ENCODE results near the gene KLF11.
A peak's percentile ranks its signal among the peaks of the same experiment; 100 is the strongest.

Gene KLF11

DNA sequence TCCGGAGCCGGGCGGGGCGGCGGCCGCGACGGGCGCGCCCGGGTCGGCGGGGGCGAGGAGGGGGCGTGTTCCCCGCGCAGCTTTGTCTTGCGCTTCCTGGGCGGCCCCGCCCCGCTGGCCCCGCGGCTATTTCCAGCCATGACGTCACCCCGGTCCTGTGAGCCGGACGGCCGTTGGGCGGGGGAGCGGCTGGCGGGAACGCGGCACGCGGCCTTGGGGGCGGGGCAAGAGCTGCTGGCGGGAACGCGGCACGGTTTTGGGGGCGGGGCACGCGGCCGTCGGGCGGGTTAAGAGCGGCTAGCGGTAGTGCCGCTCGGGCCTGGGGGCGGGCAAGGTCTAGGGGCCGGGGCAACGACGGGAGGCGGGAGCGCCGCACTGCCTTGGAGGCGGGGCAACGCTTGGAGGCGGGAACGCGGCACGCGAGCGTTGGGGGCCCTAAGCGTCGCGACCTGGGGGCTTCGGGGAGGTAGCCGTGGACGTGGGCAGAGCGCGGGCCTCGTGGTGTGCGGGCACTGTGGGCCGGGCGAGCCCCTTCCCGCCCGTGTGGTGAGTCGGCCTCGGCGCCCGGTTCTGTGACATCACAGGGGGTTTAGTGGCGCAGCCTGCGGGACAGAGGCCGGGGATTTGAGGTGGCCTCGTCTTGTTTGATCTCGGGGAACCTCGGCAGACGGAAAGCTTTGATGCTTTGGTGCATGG is 704 bp downstream of the KLF11 start:
- peak; percentile 93 for DNase-seq (ENCODE audit: low spot score)

DNA sequence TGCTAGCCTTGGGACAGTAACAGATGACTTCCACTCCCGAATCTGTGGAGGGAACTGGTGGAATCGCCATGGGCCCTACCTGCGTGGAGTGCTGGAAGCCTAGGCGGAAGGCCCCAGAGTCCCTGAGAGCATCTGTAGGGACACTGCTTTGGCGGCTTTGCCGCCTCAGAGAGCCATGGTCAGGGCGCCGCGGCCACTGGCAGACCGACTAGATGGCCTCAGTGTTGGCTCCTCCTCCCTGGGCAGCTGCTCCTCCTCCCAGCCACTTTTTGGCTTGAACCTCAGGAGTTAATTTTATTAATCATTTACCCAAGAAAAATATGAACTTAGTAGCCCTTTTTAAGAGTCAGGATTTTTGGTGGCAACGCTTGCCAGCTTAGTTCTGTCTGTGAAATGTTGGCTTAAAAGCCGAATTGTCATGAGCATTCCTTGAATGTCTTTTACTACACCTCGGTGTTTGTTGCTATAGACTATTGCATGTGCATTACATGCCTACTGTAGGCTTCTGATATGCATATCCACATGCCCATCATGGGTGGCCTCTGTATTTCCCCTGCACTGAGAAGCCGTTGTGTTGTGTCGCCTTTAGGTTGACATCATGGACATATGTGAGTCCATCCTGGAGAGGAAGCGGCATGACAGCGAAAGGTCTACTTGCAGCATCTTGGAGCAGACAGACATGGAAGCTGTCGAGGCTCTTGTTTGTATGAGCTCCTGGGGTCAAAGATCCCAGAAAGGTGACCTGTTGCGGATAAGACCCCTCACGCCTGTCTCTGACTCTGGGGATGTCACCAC is 2.4 kb downstream of the KLF11 start:
- no peak for DNase-seq (ENCODE audit: low spot score)

DNA sequence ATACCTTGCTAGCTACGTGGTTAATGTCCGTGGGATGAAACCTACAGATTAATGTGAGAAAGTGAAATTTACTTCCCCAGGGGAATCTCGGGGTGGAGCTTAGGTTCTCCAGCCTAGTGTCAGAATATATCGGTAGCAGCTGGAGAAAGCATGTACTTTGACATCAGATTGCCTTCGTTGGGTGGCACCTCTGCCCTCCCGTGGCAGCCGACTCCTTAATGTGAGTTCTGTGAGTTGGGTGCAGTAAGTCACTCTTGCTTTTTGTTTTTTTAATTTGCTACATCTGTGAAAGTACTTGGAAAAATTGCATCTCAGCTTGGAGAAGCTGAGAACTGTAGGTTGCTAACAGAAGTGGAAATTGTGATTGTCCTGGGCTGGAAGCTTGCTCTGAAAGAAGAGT is 3.6 kb downstream of the KLF11 start:
- no peak for DNase-seq (ENCODE audit: low spot score)

DNA sequence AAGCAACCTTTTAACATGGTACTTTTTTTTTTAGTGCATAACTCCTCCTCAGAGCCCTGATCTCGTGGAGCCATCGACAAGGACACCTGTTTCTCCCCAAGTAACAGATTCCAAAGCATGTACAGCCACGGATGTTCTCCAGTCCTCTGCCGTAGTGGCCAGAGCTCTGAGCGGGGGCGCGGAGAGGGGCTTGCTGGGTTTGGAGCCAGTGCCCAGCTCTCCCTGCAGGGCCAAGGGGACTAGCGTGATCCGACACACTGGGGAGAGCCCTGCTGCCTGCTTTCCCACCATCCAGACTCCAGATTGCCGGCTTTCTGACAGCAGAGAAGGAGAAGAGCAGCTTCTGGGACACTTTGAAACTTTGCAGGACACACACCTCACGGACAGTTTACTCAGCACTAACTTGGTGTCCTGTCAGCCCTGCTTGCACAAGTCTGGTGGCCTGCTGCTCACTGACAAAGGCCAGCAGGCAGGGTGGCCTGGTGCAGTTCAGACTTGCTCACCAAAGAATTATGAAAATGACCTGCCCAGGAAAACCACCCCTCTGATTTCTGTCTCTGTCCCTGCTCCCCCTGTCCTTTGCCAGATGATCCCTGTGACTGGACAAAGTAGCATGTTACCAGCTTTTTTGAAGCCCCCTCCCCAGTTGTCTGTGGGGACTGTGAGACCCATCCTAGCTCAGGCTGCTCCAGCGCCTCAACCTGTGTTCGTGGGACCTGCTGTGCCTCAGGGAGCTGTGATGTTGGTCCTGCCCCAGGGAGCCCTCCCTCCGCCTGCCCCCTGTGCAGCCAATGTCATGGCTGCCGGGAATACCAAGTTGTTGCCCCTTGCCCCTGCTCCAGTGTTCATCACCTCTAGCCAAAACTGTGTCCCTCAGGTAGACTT is 4.5 kb downstream of the KLF11 start:
- no peak for DNase-seq (ENCODE audit: low spot score)

DNA sequence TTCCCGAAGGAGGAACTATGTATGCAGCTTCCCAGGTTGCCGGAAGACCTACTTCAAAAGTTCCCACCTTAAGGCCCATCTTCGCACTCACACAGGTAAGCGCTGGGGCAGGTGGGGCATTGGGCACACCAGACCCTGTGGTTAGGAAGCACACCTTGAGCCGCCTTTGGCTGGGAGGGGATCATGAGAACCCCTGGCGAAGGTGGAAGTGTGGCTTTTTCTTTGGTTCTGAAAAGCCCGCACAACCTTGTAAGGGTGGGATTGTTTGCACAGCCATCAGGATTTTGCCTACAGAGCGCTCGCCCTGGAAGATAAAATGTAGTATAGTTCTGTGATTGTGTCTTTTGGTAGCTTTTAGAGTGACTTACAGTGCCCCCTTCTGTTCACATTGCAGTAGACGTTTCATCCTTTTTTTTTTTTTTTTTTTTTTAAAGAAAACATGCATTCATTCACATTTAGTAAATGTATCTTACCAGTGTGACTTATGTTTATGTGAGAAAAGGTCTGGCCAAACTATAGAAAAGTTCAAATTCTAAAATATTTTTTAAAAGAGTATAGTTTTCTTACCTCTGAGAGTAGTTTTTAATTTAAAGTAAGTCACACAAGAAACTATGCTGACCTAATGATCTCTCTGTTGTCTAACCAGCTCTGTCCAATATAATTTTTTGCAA is 5.3 kb downstream of the KLF11 start:
- peak; percentile 67 for DNase-seq (ENCODE audit: low spot score)

DNA sequence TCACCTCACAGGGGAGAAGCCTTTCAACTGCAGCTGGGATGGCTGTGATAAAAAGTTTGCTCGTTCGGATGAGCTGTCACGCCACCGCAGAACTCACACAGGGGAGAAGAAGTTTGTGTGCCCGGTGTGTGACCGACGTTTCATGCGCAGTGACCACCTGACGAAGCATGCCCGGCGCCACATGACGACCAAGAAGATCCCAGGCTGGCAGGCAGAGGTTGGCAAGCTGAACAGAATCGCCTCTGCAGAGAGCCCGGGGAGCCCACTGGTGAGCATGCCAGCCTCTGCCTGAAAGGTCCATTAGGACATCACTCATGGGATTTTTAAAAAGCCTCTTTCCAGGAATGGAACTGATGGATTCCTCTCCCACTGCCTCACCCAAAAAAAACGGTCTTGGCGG is 8.9 kb downstream of the KLF11 start:
- no peak for DNase-seq (ENCODE audit: low spot score)

DNA sequence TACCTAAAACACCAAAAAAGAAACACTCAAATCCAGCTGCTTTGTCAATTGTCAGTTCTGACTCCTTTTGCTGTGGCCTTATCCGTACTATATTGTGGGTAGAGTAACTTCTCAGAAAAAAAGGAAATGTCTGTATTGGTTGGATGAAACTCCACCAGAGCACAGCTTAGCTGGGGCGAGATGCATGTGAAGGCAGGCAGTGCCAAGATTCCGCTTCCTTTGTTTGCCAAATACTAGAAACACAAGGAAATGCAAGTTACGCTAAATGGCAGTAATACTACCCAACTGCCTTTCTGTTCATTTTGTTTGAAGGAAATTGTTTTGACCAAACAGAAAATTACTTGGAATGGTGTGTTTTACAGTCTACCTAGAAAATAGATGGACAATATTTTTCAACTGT is 10.0 kb downstream of the KLF11 start:
- DNase-seq (ENCODE audit: low spot score) = no peak

DNA sequence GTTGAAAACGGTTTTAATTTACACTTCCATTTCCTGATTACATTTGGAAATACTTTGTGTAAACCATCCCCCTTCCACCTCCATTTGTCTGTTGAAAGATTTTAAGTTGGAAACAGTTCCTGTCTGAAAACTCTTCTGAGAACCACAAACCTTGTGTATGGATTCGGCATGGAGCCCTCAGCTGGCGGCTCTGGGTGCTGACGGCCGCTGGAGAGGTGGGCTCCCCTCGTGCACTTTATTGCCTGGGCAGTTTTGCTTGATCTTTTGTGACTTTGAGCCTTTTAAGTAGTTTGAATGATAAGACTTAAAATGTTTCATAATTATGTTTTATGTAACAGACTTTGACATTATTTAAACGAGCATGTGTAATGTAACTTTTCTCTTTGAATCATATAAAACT is 11.1 kb downstream of the KLF11 start:
- DNase-seq (ENCODE audit: low spot score) = no peak

DNA sequence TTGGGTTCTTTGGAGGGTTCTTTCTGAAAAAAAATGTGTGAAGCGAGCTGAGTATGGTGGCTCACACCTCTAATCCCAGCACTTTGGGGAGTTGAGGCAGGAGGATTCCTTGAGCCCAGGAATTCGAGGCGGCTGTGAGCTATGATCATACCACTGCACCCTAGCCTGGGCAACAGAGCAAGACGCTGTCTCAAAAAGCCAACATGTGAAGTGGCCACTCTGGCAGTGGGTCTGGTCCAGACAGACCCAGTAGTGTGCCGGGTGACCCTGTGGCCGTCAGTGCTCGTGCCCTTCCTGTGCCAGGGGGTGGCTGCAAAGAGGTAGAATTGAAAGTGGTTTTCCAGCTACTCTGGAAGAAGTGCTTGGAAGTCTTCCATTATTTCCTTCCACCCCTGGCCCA is 11.6 kb downstream of the KLF11 start:
- DNase-seq (ENCODE audit: low spot score) = no peak

DNA sequence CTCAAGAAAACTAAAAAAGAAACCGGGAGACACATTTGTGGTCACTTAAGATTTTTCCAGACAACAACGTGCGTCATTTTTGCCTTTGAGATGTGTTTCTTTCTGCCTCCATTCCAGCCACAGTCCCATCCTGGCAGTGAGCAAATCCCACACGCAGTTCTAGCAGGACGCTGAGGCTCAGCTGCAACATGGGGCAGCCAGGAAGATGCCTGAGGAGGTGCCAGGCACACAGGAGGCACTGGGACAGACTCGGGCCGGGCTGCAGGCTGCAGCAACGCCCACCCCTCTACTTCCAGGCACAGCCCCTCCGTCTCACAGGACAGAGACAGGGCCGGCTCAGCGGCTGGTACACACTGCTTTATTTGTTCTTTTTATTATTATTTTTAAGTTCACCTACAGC is 13.1 kb downstream of the KLF11 start:
- no peak for DNase-seq (ENCODE audit: low spot score)

DNA sequence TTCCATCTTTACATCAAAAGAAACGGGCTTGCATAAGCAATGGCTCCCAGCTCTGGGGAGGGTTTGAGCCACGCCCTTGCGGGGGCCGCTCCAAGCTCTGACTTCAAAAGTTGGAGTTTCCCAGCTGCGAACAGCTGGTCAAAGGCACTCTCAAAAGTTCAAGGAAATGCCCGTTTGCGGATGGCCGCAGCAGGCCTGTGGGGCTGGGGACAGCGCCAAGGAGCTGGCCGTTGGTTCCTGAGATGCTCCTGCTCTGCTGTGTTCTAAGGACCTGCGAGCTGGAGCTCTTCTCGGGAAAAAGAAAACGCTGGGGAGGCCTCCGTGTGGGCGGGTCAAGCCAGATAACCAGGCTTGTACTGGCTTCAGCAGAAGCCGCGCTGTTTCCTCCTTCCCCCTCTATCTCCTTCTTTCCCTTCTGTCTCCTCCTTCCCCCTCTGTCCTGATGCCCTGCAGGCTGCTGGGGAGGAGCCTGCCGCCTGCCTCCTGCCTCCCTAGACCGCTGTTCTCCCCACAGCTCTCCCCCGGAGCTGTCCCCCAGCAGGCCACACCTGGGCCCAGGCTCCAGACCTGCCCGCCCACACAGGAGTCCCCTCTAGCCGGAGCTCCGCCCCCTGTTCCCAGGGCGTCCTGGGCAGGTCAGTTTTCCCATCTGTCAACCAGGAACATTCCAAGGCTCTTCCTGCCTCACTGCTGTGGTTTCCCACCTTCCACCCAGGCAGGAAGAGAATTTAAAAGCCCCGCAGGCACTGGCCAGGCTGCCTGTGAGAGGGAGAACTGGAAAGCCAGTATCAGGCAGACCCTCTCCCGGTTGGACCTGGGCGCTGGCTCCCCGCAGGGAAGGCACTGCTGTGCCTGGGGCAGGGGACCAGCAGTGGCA is 14.1 kb downstream of the KLF11 start:
- DNase-seq (ENCODE audit: low spot score) = no peak

DNA sequence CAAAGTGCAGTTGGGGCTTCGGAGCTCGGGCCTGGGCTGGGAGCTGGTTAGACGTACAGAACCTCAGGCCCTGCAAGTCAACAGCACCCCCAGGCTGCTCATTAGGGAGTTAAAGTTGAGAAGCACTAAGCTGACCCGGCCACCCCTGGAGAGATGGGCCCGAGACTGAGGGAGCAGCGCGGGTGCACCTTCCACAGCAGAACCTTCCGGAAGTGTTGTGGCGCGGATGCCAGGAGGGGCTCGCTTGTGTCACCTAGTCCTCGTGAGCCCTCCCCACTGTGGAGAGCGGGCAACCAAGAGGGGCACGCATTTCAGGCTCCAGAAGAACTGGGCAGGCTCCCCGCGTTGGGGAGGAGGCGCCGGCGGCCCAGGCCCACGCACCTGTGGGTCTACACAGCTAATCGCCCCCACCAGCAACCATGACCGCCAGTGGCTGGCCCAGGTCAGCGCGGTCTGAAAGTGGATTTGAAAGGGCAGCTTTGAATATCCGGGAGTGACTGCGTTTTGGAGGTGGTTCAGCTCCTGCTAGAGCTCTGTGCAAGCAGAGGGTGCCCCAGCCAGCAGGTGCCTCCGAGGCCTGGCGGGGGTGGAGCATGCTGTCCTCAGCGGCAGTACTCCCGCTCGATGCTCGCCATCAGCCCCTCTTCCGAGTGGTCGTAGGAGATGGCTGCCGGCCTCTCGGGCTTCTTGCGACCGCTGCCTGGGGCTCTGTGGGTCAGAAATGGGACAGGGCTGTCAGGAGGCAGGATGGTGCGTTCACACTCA is 15.1 kb downstream of the KLF11 start:
- DNase-seq (ENCODE audit: low spot score) = no peak

DNA sequence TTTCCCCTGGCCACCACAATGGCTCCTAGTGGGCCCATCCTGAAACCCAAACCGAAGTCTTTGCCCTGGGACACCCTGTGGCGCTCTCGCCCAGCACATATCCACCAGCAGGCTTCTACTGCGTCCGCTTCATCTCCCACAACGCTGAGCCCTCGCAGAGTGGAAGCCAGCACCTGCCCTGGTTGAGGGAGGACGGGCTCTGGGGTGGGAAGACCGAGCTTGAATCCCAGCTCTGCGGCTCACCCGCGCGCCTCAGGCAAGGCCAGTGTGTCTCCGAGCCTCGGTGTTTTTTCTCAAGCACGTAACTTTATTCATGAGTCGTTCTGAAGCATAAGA is 15.6 kb downstream of the KLF11 start:
- DNase-seq (ENCODE audit: low spot score) = no peak

DNA sequence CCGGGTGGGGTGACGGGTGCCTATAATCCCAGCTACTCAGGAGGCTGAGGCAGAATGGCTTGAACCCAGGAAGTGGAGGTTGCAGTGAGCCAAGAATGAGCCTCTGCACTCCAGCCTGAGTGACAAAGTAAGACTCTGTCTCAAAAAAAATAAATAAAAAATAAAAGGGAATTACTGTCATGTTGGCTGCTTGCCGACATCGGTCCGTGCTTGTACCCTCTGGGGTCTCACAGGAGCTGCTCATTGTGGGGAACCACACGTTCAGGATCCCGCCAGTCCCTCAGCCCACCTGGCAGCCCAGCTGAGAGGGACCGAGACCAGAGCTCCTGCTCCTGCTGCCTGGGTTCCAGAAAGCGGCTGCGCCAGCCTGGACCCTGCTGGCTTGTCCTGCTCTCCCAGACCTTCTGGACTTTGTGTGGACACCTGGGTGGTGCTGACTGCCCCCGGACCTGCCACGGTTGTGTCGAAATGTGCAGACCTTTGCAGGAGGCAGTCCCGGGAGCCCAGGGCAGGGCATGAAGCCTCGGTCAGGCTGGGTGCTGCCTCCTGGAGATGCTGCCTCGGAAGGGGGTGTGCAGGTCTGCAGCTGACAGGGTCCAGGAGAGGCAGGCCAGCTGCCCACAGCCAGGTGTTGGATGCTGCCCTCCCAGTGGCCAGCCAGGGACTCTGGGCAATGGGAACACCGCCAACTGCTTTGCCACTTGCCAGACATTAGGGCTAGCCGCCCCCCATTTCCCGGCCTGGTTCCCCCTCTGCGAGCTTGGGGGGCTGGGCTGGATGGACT is 16.4 kb downstream of the KLF11 start:
- DNase-seq (ENCODE audit: low spot score) = no peak

DNA sequence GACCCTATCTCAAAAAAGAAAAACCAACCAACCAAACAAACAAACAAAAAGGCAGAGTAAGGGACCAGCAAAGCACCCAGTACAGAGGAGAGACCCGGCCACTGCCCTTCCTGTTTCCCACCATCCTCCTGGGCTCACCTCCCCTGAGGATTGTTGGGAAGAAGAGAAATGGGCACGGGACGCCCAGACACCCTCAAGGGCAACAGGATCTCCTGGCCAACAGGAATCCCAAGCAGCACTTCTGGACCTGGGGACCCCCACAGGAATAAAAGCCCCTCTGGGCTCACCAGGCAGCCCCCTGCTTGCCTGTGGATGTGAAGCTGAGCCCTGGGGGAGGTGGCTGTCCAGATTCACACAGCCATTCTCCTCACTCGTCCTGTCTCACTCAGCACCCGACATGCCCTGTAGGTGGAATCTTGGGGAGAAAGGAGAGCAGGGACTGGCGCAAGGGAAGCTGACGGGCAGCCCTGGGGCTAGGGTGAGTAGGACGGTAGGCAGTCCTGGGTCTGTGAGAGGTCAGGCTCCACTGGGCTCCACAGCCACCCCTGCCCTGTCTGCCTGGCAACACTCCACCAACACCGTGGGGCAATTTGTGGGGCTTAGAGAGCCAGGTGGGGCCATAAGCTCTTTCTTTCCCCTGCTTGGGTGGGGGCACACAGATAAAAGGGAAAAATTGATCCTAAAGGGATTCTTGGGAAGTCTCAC is 18.0 kb downstream of the KLF11 start:
- DNase-seq (ENCODE audit: low spot score) = no peak

DNA sequence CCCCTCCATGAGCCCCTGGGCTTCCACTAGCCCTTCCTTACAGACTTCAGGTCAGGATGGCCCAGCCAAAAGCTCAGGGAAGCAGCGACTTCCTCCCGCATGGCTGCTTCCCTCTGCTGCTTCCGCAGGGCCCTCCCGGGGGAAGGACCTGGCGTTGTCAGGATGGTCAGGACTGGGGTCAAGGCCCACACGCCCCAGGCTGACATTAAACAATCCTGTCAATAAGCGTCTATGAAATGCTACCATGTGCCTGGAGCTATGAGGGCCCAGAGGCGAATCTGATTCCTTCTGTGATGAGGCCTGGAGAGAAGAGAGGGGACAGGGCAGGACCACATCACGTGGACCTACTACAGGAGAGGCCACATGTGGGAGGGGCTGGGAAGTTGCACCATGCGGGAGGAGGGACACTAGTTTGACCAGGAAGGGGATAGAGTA is 19.6 kb downstream of the KLF11 start:
- no peak for DNase-seq (ENCODE audit: low spot score)

DNA sequence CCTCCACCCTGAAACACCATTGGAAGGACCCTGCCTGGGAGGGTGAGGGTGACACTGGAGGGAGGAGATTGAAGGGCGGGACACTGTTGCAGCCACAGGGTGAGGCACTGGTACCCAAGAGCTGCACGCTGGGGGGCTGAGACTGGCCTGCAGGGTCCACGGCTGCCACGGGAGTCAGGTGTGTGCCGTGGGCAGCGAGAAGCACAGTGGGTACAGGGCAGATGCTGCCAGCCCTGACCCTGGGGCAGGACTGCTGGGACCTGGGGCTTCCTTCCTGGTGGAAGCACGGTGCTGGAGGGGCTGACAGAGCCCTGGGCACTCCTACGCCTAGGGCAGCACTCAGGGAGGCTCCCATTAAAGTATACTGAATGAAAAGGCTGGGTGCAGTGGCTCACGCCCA is 20.2 kb downstream of the KLF11 start:
- DNase-seq (ENCODE audit: low spot score) = no peak

DNA sequence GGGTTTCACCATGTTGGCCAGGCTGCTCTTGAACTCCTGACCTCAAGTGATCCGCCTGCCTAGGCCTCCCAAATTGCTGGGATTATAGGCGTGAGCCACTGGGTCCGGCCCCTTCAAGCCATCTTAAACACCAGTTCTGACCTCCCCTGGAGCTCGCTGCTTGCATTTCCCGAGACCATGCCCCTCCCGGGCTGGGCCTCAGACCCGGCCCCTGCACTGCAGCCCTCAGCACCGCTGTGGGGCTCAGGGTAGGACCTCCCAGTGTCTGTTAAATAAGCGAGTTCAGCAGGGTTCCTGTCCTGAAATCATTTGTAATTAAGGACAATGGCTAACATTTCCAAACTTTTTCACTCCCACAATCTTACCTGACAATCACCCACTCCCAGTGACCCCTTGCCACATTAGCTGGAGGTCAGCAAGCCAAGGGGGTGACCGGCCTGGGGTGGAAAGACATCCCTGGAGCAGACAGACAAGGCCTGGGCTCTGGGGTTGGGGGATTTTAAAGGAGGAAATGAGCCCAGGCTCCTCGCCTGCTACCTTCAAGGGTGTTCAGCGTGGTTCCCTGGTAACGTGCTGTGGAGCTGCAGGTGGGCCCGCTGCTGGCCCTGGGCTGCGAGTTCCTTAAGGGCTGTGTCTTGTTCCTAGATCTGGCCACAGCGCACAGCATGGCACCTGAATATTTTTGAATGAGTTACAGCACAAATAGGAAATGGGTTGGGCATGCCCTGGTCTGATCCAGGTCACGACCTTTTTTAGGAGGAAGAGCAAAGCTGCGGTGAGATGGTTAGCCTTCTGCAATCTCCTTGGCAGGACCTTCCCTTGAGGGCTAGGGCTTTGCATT is 21.8 kb downstream of the KLF11 start:
- DNase-seq (ENCODE audit: low spot score) = no peak
